Keratinocyte (primary cell): ENCODE data around the gene SWAP70.

Experiments
- EZH2 ChIP-seq: IDR thresholded peaks from one replicate; pipeline ENCODE4 v1.6.1; 2012; ENCODE audit warnings: inconsistent platforms, mild to moderate bottlenecking, low read length, moderate library complexity
- TF ChIP-seq, protein P1 (sequence below), 3 experiments: IDR thresholded peaks in 1 of 3; conservative IDR thresholded peaks in 1 of 3; optimal IDR thresholded peaks in 1 of 3; 2 replicates in 2 of 3; 3 replicates in 1 of 3; pipeline versions ENCODE3 to v1.5.1; 2011; ENCODE audit warnings: low read length in 3 of 3, mild to moderate bottlenecking in 3 of 3, moderate library complexity in 2 of 3, control low read depth in 1 of 3, inconsistent platforms in 1 of 3; ENCODE audit not compliant: insufficient read depth in 2 of 3; ENCODE audit errors: extremely low read depth in 1 of 3

DNA sequence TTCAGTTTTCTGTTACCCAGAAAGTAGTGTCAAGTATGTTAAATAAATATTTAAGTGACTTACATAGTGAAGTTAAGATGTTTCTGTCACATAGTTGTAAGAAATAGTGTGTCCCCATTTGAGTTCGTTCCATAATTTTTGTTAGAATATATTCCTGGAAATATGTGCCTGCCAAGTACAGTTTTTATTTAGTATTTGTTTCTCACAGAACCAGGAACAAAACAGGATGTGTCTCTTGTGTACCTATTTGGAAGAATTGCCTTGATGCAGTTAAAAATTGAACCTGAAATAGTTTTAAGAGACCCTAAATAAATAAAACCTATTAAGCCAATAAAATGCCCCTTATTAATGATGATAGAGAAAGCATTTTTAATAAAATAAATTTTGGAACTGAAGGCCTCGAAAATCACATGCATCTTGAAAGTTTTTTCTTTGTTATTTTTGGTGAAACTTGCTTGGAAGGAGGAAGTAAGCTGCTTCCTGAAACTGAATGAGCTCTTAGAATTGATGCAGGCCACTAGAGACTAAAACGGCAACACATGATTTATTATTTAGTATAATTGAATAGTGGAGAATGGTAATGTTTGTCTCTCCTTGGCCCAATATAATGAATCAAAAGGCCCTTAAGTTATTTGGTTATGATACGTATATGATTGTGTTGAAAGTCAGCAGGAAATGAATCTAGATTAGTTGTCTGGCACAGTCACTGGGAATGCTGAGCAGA, 55.9 kb downstream of the SWAP70 start:
- TF ChIP-seq, protein P1, sequence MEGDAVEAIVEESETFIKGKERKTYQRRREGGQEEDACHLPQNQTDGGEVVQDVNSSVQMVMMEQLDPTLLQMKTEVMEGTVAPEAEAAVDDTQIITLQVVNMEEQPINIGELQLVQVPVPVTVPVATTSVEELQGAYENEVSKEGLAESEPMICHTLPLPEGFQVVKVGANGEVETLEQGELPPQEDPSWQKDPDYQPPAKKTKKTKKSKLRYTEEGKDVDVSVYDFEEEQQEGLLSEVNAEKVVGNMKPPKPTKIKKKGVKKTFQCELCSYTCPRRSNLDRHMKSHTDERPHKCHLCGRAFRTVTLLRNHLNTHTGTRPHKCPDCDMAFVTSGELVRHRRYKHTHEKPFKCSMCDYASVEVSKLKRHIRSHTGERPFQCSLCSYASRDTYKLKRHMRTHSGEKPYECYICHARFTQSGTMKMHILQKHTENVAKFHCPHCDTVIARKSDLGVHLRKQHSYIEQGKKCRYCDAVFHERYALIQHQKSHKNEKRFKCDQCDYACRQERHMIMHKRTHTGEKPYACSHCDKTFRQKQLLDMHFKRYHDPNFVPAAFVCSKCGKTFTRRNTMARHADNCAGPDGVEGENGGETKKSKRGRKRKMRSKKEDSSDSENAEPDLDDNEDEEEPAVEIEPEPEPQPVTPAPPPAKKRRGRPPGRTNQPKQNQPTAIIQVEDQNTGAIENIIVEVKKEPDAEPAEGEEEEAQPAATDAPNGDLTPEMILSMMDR (optimal IDR thresholded peaks at IDR 0.05 in 1 of 3, IDR thresholded peaks at IDR 0.05 in 1 of 3, conservative IDR thresholded peaks at IDR 0.05 in 1 of 3; ENCODE audit: extremely low read depth in 1 of 3, insufficient read depth in 2 of 3, low read length in 3 of 3), result no peak
- no peak for TF ChIP-seq EZH2
